Esophagus squamous epithelium (tissue), 4 donors: ENCODE measurements around the gene DAZAP2.

Experiments used
- CTCF ChIP-seq, 6 experiments: fragments of 450-650 bp in 4 of 6; fragments of 200-600 bp in 2 of 6; sonication (generic) in 2 of 6; IDR thresholded peaks; one replicate each; pipeline ENCODE4 v1.5.1; 2016 to 2019; ENCODE audit warnings: antibody characterized with exemption in 6 of 6, mild to moderate bottlenecking in 4 of 6, moderate library complexity in 4 of 6
- POLR2A ChIP-seq, 4 donors: fragments of 450-650 bp; IDR thresholded peaks; one replicate each; pipeline ENCODE4 v1.6.1; 2017; ENCODE audit warnings: antibody characterized with exemption in 4 of 4, mild to moderate bottlenecking in 4 of 4, moderate library complexity in 3 of 4

- TF ChIP-seq POLR2A (IDR thresholded peaks at IDR 0.05), result peak in 1 of 4 donors; percentile 23
- TF ChIP-seq CTCF (IDR thresholded peaks at IDR 0.05), result no peak
Observed at GRCh38 chr12:51270951-51271518, 32.4 kb downstream of the DAZAP2 start.
